Epithelial cell of umbilical artery (primary cell): ENCODE measurements around the gene PLEKHG4B. TPM values are rescaled to one million over a fixed set of nuclear protein-coding genes. Genes with fewer than 3 reads are reported as not detected.

Experiments used
- total RNA-seq: library from RNA; depleted of rRNA; stranded (reverse); fragments of >200 nt; gene quantifications from 2 replicates; pipeline ENCODE4 v1.2.3, GENCODE V29; 2014

The PLEKHG4B gene, protein sequence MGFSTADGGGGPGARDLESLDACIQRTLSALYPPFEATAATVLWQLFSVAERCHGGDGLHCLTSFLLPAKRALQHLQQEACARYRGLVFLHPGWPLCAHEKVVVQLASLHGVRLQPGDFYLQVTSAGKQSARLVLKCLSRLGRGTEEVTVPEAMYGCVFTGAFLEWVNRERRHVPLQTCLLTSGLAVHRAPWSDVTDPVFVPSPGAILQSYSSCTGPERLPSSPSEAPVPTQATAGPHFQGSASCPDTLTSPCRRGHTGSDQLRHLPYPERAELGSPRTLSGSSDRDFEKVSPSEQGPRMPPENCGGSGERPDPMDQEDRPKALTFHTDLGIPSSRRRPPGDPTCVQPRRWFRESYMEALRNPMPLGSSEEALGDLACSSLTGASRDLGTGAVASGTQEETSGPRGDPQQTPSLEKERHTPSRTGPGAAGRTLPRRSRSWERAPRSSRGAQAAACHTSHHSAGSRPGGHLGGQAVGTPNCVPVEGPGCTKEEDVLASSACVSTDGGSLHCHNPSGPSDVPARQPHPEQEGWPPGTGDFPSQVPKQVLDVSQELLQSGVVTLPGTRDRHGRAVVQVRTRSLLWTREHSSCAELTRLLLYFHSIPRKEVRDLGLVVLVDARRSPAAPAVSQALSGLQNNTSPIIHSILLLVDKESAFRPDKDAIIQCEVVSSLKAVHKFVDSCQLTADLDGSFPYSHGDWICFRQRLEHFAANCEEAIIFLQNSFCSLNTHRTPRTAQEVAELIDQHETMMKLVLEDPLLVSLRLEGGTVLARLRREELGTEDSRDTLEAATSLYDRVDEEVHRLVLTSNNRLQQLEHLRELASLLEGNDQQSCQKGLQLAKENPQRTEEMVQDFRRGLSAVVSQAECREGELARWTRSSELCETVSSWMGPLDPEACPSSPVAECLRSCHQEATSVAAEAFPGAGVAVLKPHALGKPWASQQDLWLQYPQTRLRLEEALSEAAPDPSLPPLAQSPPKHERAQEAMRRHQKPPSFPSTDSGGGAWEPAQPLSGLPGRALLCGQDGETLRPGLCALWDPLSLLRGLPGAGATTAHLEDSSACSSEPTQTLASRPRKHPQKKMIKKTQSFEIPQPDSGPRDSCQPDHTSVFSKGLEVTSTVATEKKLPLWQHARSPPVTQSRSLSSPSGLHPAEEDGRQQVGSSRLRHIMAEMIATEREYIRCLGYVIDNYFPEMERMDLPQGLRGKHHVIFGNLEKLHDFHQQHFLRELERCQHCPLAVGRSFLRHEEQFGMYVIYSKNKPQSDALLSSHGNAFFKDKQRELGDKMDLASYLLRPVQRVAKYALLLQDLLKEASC (N-terminal part only)
- total RNA-seq, result not detected in 2 replicates

DNA sequence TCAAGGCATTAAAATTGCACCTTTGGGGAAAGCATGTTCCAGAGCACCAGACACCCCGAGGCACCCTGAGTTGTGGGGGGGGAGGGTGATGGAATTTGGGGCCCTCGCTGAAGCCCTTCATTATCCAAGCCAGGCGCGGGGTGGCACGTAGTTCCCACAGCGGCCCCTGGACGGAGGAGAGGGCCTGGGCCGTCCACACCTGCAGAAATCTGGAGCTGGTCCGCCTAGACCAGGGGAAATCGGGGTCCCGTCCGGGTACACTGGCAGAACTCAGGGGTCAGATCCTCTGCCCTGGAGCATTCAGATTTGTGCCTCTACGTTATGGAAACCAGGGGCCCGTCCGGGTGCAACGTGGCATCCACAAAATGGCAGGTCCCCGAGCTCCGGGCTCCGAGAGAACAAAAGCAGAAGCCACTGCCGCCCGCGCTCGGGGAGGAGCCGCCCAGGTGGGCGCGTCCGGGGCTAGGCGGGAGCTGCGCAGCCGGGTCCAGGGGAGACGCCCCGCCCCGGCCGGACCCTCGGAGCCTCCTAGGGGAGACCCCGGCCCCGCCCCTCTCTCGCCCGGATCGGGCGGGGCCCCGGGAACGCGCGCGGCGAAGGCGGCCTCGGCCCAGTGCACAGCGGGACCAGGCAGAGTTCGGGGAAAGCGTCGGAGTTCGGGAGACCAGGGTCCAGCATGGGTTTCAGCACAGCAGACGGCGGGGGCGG is at the start of gene PLEKHG4B:
PLEKHG4B (plus strand) TSS at position 613 of the 708 bp plus-strand sequence; CDS start at position 677, 64 bp downstream.

DNA sequence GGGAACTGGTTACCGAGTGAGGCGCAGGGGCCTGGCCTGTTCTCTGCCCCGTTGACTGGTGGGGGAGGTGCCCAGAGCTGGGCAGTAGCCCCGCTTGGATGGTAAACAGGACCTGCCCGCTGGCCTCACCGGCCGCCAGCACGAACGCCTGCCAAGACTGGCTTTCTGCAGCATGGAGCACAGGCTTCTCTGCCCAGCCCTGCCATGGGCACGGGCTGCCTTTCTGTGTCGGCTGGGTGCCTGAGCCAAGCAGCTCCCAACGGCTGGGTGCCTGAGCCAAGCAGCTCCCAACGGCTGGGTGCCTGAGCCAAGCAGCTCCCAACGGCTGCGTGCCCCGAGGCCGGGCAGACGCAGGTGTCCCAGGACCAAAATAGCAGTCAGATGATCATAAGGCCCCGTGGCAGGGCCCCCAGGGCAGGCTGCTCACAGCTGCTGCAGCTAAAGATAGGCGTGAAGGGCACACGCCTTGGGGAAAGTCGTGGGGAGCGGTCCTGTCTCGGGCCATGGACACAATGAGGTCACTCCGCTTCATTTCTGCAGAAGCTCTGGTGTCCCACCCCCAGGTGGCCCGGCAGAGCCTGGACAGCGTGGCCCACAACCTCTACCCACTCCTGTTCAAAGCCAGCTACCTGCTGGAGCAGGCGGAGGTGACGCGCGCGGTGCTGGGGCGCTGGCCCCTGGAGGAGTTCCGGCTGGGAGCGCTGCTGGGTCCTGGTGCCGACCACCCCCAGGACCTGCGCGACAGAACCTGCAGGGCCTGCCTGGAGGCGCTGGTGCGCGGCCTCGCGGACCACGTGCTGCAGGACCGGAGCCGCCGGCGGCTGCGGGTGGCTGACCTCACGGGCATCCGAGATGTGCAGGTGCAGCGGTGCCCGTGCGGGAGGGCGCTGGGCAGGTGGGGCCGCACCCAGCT is 99.3 kb downstream of the PLEKHG4B start, which contains the start of gene LRRC14B:
LRRC14B (plus strand) TSS at position 460 of the 913 bp plus-strand sequence; CDS start at position 504, 44 bp downstream.

DNA sequence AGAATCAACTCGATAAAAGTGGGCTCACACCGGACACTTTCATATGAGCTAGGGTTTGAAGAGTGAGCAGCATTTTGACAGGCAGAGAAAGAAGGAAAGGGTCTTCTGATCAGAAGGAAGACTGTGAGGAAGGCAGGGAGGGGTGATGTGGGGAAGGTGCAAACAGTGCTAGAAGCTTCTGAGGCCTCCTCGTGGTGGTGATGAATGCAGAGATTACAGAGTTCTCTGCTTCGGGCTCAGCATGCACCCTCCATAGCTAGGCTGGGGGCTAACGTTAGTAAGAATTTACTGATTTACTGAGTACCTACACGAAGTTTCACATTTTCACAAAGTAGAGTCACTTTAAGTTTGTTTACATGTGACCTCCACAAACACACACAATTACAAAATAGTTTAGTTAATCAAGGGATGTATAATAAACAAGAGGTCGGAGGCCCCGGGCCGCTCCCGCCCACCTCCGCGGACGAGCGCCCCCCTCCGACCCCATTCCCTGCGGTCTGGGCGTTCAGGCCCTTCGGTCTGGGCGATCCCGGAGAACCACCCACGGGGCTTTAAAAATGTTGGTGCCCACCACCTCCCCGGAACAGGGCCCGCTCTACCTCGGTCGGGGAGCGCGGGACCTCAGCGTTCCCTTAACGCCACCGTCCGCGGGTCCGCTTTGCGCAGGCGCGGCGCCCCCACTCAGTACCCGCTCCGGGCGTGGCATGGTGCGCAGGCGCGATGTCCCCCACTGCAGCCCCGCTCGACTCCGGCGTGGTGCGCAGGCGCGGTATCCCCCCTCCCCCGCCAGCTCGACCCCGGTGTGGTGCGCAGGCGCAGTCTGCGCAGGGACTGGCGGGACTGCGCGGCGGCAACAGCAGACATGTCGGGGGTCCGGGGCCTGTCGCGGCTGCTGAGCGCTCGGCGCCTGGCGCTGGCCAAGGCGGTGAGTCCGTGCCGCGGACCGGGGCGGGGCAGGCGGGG is 125.8 kb downstream of the PLEKHG4B start, which contains the start of the genes CCDC127 and SDHA:
CCDC127 (minus strand) TSS at position 660 of the 963 bp plus-strand sequence. CDS start 1,304 bp downstream, outside the sequence.
SDHA (plus strand) TSS at position 827 of the 963 bp plus-strand sequence; CDS start at position 863, 36 bp downstream.

Other genes starting within 250 kb of the PLEKHG4B start
- gene LRRC14B, start 99.3 kb downstream of the PLEKHG4B start, total RNA-seq, result not detected in 2 replicates
- 4.5 and 5.8 TPM in 2 replicates for gene CCDC127, start 126.0 kb downstream of the PLEKHG4B start, total RNA-seq
- 199 and 220 TPM in 2 replicates for gene SDHA, start 126.2 kb downstream of the PLEKHG4B start, total RNA-seq
- 129 and 138 TPM in 2 replicates for gene PDCD6, start 179.5 kb downstream of the PLEKHG4B start, total RNA-seq
- gene AHRR, start 229.5 kb downstream of the PLEKHG4B start, total RNA-seq, result 2.4 and 12.3 TPM in 2 replicates